HEK293T (cell line): ENCODE data around the gene TRPM2.
"Not testable (repeated sequence)": the region's sequence is repeated elsewhere in the genome, so short reads cannot be mapped to it uniquely, and the experiment has no call there.

Experiments used
- CTCF ChIA-PET: fragments of 350-600 bp; formaldehyde crosslinking; extraction: SDS; loops from one replicate; lab custom pipeline; 2021; ENCODE audit warnings: antibody characterized with exemption, inconsistent platforms; lab: Yijun Ruan, JAX
- POLR2A ChIA-PET: fragments of 350-600 bp; formaldehyde crosslinking; extraction: SDS; loops from one replicate; lab custom pipeline; 2020; ENCODE audit warnings: antibody characterized with exemption, inconsistent platforms; lab: Yijun Ruan, JAX
- DNase-seq: peaks from one replicate; pipeline ENCODE4 v3.0.0; 2012; ENCODE audit warnings: mixed read lengths; ENCODE audit errors: extremely low spot score
- ARNT ChIP-seq: fragments of 450-650 bp; IDR thresholded peaks from 2 replicates; pipeline ENCODE4 v1.6.1; 2017; ENCODE audit warnings: mild to moderate bottlenecking
- BHLHE40 ChIP-seq: fragments of 450-650 bp; IDR thresholded peaks from 2 replicates; pipeline ENCODE4 v1.6.1; 2016; ENCODE audit warnings: mild to moderate bottlenecking, moderate library complexity, borderline replicate concordance
- CTBP1 ChIP-seq: fragments of 450-650 bp; IDR thresholded peaks from 2 replicates; pipeline ENCODE4 v1.6.1; 2016; ENCODE audit warnings: borderline replicate concordance
- ELF4 ChIP-seq: fragments of 450-650 bp; IDR thresholded peaks from 2 replicates; pipeline ENCODE4 v1.6.1; 2017; ENCODE audit warnings: antibody characterized with exemption
- FOXA1 ChIP-seq: fragments of 450-650 bp; IDR thresholded peaks from 2 replicates; pipeline ENCODE4 v1.6.1; 2016; ENCODE audit warnings: mild to moderate bottlenecking
- FOXK2 ChIP-seq: fragments of 450-650 bp; IDR thresholded peaks from 2 replicates; pipeline ENCODE4 v1.6.1; 2016; ENCODE audit warnings: mild to moderate bottlenecking
- FOXM1 ChIP-seq: fragments of 450-650 bp; IDR thresholded peaks from 2 replicates; pipeline ENCODE4 v1.6.1; 2017; ENCODE audit warnings: mild to moderate bottlenecking, borderline replicate concordance
- HDGF ChIP-seq: fragments of 450-650 bp; IDR thresholded peaks from 2 replicates; pipeline ENCODE4 v1.6.1; 2017; ENCODE audit warnings: antibody characterized with exemption, borderline replicate concordance
- L3MBTL2 ChIP-seq: fragments of 450-650 bp; conservative IDR thresholded peaks from 2 replicates; pipeline ENCODE4 v1.6.1; 2016; ENCODE audit warnings: mild to moderate bottlenecking
- LEF1 ChIP-seq: fragments of 450-650 bp; IDR thresholded peaks from 2 replicates; pipeline ENCODE4 v1.6.1; 2017; ENCODE audit warnings: mild to moderate bottlenecking, borderline replicate concordance
- NFRKB ChIP-seq: fragments of 450-650 bp; IDR thresholded peaks from 2 replicates; pipeline ENCODE4 v1.6.1; 2016; ENCODE audit warnings: mild to moderate bottlenecking, moderate library complexity
- SP1 ChIP-seq: fragments of 450-650 bp; IDR thresholded peaks from 2 replicates; pipeline ENCODE4 v1.6.1; 2017
- SUZ12 ChIP-seq: fragments of 450-650 bp; IDR thresholded peaks from 2 replicates; pipeline ENCODE4 v1.6.1; 2016; ENCODE audit warnings: mild to moderate bottlenecking
- TARDBP ChIP-seq: fragments of 450-650 bp; IDR thresholded peaks from 2 replicates; pipeline ENCODE4 v1.6.1; 2016
- ZNF384 ChIP-seq: fragments of 450-650 bp; IDR thresholded peaks from 2 replicates; pipeline ENCODE4 v1.6.1; 2016
- TF ChIP-seq, protein P1 (sequence below): fragments of 450-650 bp; IDR thresholded peaks from 2 replicates; pipeline ENCODE4 v1.6.1; 2016

The TRPM2 gene

DNA sequence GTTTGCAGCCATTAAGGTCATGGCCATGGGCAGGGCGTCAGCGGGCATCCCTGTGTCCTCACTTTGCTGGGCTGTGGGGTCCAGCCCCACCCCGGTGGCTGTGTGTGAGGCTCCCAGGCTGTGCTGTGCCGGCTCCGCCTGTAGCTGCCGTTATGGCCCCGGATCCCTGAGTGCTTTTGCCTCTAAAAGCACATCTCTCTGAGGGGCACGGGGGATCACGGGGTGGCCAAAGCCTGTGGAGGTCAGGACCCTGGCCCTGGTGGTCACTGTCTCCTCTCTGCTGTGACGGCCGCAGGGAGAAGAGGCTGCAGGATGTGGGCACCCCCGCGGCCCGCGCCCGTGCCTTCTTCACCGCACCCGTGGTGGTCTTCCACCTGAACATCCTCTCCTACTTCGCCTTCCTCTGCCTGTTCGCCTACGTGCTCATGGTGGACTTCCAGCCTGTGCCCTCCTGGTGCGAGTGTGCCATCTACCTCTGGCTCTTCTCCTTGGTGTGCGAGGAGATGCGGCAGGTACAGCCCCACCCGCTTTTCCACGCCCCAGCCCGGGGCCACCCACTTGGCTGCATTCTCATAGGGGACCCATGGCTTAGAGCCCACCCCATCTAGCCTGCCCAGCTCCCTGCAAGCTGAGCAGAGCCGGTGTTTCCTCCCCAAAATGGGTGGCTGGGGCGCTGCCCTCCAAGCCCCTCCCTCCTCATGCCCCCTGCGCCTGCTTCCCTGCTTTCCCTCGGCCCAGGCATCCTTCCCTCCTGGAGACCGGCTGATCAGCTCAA is 48.2 kb downstream of the TRPM2 start:
- TF ChIP-seq, protein P1, sequence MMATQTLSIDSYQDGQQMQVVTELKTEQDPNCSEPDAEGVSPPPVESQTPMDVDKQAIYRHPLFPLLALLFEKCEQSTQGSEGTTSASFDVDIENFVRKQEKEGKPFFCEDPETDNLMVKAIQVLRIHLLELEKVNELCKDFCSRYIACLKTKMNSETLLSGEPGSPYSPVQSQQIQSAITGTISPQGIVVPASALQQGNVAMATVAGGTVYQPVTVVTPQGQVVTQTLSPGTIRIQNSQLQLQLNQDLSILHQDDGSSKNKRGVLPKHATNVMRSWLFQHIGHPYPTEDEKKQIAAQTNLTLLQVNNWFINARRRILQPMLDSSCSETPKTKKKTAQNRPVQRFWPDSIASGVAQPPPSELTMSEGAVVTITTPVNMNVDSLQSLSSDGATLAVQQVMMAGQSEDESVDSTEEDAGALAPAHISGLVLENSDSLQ: no peak
- no peak for TF ChIP-seq CTBP1
- no peak for TF ChIP-seq SUZ12
- TF ChIP-seq ELF4: no peak
- no peak for TF ChIP-seq FOXM1
- TF ChIP-seq L3MBTL2: no peak
- no peak for TF ChIP-seq HDGF
- CTCF ChIA-PET: no interaction called here
- POLR2A ChIA-PET: no interaction called here
- DNase-seq: no peak

DNA sequence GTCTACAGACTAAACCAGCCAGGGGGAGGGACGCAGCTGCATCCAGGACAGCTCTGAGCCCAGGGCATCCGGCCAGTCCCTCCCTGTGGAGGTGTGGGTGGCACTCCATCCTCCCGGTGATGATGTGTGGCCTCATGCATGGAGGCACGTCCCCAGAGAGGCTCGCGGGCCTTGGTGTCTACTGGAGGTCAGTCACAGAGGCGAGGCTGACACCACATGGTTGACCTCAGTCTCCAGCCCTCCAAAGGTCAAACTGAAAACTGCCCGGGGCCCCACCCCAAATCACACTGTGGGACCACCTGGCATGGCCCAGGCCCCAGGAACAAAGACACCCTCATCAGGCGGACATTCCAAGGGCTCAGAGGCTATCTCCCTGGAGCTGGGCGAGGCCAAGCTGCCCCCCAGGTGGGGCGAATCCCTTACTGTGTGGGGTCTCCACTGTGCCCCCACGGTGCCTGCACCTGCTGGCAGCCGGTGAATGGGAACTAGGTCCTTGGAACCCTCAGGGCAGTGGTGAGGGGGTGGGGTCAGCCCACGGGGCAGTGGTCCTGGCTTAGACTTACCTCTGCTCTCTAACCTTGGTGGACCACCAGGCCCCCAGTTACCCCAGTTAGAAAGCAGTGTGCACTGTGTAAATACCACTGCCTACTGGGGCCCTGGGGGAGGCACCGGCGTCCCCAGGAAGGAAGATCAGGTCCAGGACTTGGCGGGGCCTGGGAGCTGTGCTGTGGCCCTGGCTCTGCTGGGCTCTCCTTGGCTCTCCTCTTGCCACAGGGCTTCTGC is 49.1 kb downstream of the TRPM2 start:
- POLR2A ChIA-PET: no interaction called here
- CTCF ChIA-PET: no interaction called here
- no peak for DNase-seq
- TF ChIP-seq ARNT (no peak), ZNF384 (no peak), FOXA1 (no peak), NFRKB (no peak), CTBP1 (no peak), HDGF (no peak), SUZ12 (no peak), TARDBP (no peak)
- TF ChIP-seq, protein P1: no peak

DNA sequence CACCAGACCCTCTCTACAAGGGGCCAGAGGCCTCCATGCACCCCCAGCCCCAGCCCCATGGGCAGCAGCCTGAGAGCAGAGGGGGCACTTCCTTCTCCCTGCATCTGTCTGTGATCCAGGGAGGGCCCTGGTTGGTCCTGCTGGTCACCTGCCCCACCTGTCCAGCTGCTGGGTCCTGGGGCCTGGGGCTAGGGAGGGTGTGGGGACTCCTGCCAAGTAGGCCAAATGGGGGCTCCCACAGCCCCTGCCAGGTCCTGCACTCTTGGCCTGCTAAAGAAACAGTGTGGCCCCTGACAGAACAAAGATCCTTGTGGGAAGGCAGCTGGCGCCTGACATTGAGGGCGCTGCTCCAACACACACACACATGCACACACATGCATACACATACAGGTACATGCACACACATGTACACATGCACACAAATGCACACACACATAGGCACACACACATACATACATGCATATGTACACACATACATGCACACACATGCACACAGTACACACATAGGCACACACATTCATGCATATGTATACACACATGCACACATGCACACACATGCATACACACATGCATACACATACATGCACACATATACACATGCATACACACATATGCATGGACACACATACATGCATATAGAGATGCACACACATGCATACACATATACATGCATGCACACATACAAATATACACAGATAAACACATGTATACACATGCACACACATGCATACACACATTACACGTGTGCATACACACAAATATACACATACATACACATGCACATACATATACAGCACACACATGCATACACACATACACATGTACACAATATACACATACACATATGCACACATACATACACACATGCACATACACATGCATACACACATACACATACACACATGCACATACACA is 49.9 kb downstream of the TRPM2 start:
- POLR2A ChIA-PET: no interaction called here
- no peak for TF ChIP-seq LEF1
- no peak for TF ChIP-seq FOXA1
- TF ChIP-seq SUZ12: no peak
- TF ChIP-seq FOXK2: no peak
- no peak for TF ChIP-seq ELF4
- TF ChIP-seq HDGF: no peak
- TF ChIP-seq, protein P1: no peak
- no peak for TF ChIP-seq CTBP1
- no peak for DNase-seq
- CTCF ChIA-PET: no interaction called here

DNA sequence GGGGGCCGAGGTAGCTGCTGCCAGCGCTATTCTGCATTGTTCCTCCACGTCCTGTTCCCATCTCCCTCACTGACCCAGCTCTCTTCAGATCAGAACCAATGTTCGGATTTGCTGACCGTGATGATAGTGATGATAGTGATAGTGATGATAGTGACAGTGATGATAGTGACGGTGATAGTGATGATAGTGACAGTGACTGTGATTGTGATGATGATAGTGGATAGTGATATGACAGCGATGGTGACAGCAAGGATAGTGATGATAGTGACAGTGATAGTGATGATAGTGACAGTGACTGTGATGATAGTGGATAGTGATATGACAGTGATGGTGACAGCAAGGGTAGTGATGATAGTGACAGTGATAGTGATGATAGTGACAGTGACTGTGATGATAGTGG is 51.1 kb downstream of the TRPM2 start:
- POLR2A ChIA-PET, DNase-seq, CTCF ChIA-PET: not testable (repeated sequence)

DNA sequence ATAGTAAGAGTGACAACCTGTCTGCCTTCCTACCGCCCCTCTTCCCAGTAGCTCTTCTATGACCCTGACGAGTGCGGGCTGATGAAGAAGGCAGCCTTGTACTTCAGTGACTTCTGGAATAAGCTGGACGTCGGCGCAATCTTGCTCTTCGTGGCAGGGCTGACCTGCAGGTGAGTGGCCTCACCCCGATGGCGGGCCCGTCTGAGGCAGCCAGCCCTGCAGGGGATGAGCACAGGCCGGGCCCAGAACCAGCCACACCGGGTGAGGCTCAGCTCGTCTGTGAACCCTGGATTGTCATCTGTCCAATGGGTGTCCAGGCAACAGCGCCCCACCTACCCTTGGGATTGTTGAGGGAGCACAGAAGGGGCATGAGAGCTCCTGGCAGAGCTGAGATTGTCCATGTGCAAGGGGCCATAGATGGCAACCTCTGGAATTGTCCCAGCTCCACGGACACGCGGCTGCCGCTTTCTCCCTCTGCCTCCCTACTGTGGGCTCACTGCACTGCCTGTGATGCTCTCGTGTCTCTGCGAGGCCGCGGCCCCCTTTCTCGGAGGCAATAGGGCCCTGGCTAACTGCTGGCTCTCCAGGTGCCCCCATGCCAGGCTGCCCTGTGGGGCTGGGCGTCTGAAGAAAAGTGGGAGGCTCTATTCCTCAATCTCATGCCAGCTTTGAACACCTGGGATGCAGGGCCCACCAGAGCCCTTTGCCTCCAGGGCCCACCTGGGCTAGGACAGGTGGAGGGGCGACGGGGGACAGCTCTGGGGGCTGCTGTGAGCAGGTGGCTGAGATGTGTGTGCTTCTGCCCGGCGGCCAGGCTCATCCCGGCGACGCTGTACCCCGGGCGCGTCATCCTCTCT is 51.9 kb downstream of the TRPM2 start:
- TF ChIP-seq FOXK2: no peak
- TF ChIP-seq ARNT: no peak
- TF ChIP-seq, protein P1: no peak
- TF ChIP-seq TARDBP: no peak
- no peak for TF ChIP-seq ELF4
- TF ChIP-seq SUZ12: no peak
- TF ChIP-seq BHLHE40: no peak
- TF ChIP-seq ZNF384: no peak
- TF ChIP-seq CTBP1: no peak
- TF ChIP-seq NFRKB: no peak
- TF ChIP-seq L3MBTL2: no peak
- no peak for TF ChIP-seq SP1
- no peak for TF ChIP-seq FOXM1
- TF ChIP-seq FOXA1: no peak
- no peak for TF ChIP-seq LEF1
- TF ChIP-seq HDGF: no peak
- DNase-seq: no peak
- ChIA-PET CTCF (no interaction called here), POLR2A (no interaction called here)
